Stimulated activated CD8-positive, alpha-beta memory T cell treated with anti-CD3 and anti-CD28 coated beads, Interleukin-4, amount 100 ng/mL, for 4 hours (primary cell): ENCODE results near the gene RNFT1.
"Not testable (repeated sequence)": the region's sequence is repeated elsewhere in the genome, so short reads cannot be mapped to it uniquely, and the experiment has no call there.

Experiments used
- DNase-seq, 2 donors: peaks; one replicate each; pipeline ENCODE4 v3.0.0-alpha.2; 2020; ENCODE audit warnings: low read depth in 2 of 2, low spot score in 1 of 2

RNFT1 gene

GRCh38 chr17:59964482-59965328 is at the start of gene RNFT1:
Gene RNFT1 (minus strand): TSS chr17:59964740. CDS start chr17:59964663, 77 bp downstream.
- peak; percentile 81 to 89 for DNase-seq

- DNase-seq, result not testable (repeated sequence)
These were observed 44.8 kb upstream of the RNFT1 start for GRCh38 chr17:60009326-60009725.

DNA sequence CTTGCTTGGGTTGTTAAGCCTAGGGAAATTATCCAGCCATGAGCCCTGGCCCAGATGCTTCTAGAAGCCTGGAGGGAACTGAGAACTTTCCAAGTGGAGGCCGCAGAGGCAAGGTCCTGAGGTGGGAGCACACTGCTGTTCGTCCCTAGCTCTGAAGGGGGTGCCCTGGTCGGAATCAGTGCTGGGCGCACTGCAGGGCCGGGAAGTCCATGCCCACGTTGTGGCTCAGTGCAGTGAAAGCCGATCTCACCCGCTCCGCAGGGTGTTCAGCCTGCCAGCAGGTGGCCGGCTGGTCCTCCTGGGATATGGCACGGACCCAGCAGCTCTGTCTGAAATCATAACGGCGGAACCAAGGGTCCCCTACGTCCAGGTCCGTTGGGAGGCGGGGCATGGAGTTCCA is 43.8 kb upstream of the RNFT1 start:
- DNase-seq, result not testable (repeated sequence)

DNA sequence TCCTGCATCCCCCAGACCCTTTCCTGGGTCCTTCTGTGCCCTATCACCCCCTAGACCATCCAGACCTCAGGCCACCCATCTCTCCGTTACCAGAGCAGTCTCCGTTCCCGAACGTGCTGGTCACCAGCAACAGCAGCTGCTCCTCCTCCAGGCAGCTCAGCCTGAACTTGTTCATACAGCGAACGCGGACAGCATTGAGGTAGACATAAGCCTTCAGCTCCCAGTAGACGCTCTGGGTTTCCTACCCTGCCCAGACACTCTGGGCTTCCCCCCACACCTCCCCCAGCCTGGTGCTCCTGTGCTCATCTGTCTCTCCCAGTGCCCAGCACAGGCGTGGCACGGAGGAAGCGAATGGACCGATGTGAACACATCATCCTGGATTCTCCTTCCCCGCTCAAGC is 41.6 kb upstream of the RNFT1 start:
- DNase-seq, result no peak

- not testable (repeated sequence) for DNase-seq
These were observed 40.0 kb upstream of the RNFT1 start for GRCh38 chr17:60004561-60004960.

DNA sequence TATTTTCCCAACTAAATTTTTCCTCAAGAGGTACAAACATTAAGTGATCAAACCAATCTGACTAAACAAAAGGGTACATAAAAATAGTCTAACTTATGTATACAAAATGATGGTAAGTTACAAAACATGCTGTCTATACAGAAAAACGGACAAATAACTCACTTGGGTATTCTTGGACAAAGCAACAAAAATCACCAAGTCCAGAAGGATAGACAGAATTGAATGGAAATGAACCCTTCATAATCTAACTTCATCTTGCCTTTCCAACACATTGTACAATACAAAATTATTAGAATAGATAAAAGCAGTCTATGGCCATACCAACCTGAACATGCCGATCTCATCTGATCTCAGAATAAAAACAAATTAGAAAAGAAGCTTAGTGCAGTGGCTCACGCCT is 37.9 kb upstream of the RNFT1 start:
- not testable (repeated sequence) for DNase-seq

GRCh38 chr17:59996608-59997007 is 32.1 kb upstream of the RNFT1 start:
- not testable (repeated sequence) for DNase-seq

DNA sequence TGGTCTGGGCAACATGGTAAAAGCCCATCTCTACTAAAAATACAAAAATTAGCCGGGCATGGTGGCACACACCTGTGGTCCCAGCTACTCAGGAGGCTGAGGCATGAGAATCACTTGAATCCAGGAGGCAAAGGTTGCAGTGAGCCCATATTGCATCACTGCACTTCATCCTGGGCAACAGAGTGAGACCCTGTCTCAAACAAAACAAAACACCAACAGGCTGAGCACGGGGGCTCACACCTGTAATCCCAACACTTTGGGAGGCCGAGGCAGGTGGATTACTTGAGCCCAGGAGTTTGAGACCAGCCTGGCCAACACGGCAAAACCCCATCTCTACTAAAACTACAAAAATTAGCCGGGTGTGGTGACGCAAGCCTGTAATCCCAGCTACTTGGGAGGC is 10.6 kb upstream of the RNFT1 start:
- DNase-seq, result not testable (repeated sequence)

DNA sequence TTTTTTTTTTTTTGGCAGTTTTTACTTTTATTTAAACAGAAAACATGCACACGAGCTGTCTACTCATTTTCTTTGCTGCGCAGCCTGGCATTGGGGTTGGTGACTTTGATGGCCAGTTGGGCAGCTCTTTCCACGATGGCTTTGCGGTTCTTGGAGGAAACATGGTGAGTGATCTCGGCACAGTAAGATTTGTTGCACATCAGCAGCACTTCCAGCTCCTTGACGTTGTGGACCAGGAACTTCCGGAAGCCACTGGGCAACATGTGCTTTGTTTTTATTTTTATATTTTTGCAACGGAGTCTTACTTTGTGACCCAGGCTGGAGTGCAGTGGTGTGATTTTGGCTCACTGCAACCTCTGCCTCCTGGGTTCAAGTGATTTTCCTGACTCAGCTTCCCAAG is 8.9 kb upstream of the RNFT1 start:
- DNase-seq, result not testable (repeated sequence)

DNA sequence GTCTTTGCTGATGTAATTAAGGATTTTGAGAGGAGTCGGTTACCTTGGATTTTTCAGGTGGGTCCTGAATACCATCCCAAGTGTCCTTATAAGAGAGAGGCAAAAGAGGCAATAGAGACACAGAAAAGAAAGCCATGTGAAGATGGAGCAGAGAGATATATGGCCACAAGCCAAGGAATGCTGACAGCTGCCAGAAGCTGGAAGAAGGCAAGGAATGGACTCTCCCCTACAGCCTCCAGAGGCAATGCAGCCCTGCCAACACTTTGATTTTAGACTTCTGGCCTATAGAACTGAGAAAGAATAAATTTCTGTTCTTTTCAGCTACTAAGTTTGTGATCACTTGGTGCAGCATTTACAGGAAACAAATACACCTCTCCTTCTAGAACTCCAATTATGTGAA is 8.2 kb upstream of the RNFT1 start:
- no peak for DNase-seq

DNA sequence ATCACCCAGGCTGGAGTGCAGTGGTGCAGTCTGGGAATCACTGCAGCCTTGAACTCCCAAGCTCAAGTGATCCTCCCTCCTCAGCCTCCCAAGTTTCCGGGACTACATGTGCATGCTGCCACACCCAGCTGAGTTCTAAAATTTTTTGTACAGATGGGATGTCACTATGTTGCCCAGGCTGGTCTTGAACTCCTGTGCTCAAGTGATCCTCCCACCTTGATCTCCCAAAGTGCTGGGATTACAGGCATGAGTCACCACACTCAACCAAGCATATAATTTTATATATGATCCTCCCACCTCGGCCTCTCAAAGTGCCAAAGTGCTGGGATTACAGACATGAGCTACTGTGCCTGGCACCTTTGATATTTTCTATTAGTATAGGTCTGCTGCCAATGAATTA is 7.2 kb upstream of the RNFT1 start:
- DNase-seq, result not testable (repeated sequence)

GRCh38 chr17:59963738-59964481 is 630 bp downstream of the RNFT1 start:
- DNase-seq, result peak; percentile 8 to 20

GRCh38 chr17:59962739-59963318 is 1.7 kb downstream of the RNFT1 start:
- DNase-seq, result no peak

DNA sequence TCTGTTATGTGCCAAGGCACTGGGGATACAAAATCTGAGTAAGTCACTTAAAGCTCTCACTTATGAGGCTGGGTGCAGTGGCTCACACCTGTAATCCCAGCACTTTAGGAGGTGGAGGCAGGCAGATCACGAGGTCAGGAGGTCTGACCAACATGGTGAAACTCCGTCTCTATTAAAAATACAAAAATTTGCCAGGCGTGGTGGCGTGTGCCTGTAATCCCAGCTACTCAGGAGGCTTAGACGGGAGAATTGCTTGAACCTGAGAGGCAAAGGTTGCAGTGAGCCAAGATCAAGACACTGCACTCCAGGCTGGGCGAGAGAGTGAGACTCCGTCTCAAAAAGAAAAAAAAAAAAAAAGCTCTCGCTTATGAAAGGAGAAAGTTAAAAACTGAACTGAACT is 5.0 kb downstream of the RNFT1 start:
- not testable (repeated sequence) for DNase-seq

GRCh38 chr17:59954856-59955255 is 9.7 kb downstream of the RNFT1 start:
- no peak for DNase-seq

- no peak for DNase-seq
These were observed 14.5 kb downstream of the RNFT1 start for GRCh38 chr17:59950049-59950448.

- not testable (repeated sequence) for DNase-seq
These were observed 17.2 kb downstream of the RNFT1 start for GRCh38 chr17:59947310-59947709.

- not testable (repeated sequence) for DNase-seq
These were observed 18.1 kb downstream of the RNFT1 start for GRCh38 chr17:59946433-59946832.

- no peak for DNase-seq
These were observed 23.4 kb downstream of the RNFT1 start for GRCh38 chr17:59941131-59941530.

DNA sequence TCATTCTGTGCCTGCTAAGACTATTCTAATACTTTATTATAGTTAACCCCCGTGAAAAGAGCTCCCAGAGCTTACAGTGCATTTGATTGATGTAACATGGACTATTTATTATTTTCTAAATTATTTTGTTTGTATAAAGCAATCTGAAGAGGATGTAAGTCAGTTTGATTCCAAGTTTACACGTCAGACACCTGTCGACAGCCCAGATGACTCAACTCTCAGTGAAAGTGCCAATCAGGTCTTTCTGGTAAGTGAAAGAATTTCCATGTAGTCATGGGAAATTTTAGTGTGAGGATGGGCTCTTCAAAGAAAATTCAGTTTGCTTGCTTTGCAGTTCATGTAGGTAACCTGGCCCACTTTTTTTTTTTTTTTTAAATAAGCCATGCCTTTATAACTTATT is 23.8 kb downstream of the RNFT1 start:
- DNase-seq, result not testable (repeated sequence)

GRCh38 chr17:59933317-59933716 is 31.2 kb downstream of the RNFT1 start:
- DNase-seq, result not testable (repeated sequence)

DNA sequence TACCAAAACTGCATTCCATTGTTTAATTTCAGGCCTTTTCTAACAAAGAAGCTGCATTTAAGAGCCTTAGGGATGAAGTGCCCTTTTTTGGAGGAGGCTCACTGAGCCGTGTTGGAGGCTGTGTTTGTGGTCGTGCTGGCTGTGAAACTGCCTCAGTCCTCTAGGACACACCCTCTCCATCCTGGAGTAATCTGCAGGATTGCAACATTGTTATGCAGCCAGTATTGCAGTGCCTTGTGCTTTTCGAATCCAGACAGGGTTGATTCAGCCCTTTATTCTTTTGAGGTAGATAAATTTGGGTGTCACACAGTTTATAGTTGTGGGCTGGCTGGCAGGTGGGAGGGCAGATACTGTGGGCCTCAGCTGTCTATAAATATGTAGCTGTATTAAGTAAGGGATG is 33.8 kb downstream of the RNFT1 start:
- not testable (repeated sequence) for DNase-seq
